HG02870 (cell line): ENCODE data around the gene ATP10A.

Source experiments
- ATAC-seq: cut with Tn5 transposase; IDR thresholded peaks from one replicate; pipeline ENCODE4 v1.9.1; 2021; ENCODE audit warnings: mild to moderate bottlenecking, moderate library complexity; ENCODE audit not compliant: unreplicated experiment

Gene ATP10A

DNA sequence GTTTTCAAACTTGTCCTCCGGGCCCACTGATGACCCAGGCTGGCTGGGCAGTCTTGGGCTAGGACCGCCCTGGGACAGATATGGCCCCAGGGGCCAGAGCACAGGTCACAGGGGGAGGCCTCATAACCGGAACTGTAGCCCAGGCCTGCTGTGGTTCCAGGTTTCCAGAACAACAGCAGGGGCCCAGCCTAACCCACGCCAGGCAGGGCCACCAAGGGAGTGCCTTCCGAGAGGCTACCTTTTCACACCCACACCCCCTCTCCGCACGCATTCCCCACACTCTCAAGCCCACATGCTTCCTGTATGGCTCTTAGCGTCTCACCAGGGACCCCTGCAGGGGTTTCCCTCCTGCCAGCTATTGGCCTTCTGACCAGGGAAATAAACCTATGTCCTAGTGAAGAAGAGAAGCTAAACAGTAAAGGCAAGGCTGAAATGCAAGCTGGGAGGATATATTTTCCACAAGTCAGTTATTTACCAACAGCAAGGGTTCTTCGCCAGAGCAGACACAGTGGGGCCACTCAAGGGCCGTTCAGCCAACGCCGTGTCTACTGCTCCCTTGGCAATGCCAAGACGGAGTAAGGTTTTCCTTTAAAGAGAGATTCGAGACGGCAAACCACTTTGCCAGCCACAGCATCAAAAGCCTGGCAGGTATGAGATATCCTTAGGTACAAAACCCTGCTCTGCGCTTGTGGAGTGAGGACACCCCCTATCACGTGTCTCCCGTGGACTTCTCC, 135.1 kb downstream of the ATP10A start:
- ATAC-seq = no peak

DNA sequence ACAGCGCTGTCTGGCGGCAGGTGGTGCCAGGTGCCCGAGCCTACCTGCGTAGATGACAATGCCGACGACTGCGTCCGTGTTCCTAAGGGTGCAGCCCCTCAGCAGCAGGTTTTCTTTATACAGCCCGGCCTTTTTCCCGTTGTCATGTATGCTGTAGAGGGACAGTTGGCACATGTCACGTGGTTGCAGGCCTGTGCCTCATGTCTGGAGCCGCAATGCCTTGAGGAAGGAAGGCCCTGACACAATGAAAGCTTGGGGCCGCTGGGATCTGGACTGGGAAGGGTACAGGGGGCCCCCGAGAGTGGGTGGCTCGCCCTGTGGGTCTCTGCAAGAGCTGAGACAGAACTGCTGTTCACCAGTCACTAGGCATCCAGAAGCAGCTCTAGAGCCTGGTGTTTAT, 136.0 kb downstream of the ATP10A start:
- no peak for ATAC-seq

DNA sequence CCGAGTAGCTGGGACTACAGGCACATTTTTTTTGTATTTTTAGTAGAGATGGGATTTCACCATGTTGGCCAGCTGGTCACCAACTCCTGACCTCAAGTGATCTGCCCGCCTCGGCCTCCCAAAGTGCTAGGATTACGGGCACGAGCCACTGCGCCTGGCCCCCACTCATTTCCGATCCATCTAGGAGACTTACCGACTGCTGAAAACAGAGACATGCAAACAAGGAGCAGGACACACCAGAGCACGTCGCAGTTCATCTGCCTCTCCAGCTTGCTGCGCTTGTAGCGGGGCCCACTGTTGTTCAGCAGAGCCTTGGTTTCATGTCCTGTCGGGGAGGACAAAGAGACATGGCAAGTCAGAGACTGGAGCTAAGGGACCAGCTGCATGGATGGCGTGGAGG, 137.4 kb downstream of the ATP10A start:
- no peak for ATAC-seq

DNA sequence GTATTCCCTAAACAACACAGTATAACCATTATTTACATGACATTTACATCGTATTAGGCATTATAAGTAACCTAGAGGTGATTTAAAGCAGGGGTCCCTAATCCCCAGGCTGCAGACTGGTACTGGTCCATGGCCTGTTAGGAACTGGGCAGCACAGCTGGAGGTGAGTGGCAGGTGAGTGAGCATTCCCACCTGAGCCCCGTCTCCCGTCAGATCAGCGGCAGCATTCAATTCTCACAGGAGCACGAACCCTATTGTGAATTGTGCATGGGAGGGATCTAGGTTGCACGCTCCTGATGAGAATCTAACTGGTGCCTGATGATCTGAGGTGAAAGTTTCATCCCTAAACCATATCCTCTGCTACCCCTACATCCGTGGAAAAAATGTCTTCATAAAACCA, 138.2 kb downstream of the ATP10A start:
- ATAC-seq = no peak

DNA sequence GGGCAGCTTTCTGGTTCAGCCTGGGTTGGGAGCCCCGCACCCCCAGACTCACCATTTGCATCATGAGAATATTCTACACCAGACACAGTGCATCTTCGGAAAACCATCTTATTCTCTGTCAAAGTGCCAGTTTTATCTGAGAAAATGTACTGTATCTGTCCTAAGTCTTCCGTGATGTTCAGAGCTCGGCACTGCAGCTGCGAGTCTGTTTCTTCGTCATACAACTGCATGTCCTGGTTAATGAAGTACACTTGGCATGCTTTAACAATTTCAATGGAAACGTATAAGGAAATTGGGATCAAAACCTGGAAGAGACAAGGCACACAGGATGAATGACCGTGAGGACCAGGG, 141.5 kb downstream of the ATP10A start:
- no peak for ATAC-seq

DNA sequence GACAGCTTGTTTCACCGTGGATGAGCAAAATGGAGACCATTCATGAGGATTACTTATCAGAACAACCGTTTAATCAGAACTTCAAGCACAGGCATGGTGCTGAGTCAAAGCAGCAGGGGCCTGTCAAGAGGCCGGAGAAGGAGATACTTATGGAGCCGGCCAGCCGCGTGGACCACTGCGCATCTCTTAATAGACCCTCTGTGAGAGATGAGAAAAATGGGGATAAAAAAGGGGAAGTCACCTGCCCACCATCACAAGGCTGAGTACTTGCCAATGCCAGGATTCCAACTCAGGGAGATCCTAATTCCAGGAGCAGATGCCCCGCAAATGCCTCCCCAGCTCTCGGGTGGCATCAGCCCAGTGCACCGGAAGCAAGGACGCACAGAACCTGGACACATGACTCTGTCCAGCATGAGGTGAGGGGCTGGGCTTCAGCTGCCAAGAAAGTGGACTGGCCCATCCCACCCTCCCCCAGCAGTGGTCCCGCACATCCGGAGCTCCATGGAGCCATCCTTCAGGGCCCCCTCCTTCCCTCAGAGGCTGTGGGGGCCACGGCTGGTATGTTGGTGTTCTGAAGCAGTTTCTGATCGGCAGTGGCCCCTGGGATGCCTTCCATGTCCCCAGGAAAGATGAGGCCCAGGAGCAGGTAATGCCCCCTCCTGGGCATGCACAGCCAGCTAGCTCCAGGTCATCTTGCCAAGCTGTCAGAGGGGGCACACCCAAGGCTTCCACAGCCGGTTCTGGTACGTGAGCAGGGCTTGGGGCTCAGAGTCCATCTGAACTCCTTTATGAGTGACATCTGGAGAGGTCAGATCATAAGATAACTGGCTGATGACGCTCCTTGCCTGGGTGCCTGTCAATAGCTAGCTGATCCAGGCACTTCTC, 143.8 kb downstream of the ATP10A start:
- no peak for ATAC-seq

DNA sequence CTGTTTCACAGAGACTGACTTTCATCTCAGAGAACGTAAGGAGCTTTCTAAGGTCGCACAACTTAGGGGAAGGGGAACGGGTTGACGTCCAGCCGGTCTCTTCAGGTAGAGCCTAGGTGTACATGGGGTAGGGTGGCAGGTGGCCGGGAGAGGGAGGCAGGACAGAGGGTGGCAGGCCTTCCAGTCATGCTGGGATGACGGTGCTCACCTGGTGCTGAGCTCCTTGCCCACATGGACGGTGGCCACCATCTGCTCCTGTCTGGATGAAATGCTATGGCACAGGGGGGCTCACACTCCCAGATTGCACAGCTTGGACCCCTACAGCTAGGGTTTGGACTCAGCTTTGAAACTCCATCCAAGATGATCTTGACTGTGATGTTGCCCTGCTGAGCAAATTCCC, 144.5 kb downstream of the ATP10A start:
- no peak for ATAC-seq

DNA sequence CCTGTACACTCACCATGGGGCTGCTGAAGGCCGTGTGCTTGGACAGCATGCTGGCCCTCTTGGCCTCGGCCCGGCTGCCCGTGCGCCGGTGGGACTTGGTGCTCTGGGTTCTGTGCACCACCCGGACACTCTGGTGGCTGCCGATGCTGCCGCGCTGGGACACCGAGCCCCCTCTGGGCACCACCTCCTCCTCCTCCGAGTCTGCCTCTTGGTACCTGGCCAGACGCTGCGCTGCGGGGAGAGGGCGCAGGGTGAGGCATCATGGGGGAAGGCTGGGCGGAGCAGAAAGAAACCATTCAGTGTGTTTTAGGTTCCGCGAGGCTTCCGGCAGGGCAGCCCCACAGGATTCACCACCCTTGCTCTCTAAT, 145.0 kb downstream of the ATP10A start:
- no peak for ATAC-seq

DNA sequence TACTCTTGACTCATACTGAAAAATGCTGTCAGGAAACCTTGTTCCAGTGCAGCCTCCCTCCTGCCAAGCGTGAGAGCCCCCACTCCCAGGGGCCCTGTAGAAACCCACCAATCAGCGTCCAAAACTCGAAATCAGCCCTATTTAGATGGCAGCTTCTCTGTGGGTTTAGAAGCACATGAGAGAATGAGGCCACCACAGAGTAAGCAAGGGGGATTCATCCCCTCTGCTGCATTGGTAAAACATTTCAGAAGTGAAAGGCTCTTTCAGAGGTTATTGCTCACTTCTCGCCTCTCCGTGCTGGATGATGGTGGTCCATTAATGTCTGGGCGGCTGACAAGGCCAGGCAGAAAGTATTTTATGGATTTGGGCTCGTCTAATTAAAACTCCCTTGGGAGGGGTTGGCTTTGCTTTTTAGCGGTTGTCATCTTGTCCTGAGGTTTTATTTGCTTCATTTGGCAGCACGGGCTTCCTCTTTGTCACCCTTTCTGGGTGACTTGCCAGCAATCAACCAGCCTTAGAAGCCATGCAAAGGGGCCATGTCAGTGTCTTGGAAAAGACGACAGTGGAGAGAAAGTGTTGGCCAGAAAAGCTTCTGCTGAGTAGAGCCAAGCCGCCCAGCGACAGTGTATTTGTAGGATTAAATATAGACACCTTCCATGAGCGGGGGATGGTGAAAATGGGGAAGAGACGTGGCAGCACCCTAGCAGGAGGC, 145.5 kb downstream of the ATP10A start:
- no peak for ATAC-seq

DNA sequence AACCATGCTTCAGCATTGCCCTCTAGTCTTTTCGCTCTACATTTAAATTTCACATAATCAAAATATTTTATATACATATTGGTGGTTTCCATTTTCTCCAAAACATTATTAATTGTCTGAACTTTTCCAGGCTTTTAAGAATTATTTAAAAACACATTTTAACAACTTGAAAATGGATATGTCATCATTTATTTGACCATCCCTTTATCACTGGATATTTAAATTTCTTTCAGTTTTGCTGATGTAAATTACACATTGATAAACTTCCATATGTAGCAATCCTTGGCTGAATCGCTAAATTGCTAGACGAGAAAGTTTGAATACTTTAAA, 146.0 kb downstream of the ATP10A start:
- ATAC-seq = no peak

DNA sequence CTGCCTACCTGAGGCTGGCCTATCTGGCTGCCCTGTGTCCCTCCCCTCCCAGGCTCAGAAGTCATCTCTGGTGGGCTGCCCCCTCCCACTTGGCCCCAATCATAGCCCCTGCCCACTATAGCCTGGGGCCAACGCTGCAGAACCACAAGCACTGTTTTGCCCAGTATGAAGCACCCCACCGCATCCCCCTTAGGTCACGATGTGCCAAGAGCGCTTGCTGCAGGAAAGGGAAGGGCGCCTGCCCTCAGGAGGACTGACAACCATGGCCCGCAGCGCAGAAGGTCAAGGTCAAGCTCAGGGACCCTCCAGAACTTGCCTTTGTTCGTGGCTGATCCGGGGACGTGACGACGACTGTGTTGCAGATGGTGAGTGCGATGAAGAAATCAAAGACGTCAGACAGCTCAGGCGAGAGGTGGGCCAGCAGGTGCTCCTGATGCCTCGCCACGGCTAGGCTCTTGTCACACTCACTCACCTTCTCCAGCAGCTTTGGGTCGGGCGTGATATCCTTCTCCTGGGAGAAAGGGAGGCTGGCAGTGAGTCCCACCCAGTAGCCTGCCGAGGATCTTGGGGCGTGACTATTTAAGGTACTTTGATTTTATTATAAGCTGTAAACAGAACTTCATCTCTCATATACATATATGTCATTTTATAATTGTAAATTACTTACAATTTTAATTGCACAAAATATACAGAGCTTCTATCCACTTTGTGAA, 146.6 kb downstream of the ATP10A start:
- ATAC-seq = no peak

DNA sequence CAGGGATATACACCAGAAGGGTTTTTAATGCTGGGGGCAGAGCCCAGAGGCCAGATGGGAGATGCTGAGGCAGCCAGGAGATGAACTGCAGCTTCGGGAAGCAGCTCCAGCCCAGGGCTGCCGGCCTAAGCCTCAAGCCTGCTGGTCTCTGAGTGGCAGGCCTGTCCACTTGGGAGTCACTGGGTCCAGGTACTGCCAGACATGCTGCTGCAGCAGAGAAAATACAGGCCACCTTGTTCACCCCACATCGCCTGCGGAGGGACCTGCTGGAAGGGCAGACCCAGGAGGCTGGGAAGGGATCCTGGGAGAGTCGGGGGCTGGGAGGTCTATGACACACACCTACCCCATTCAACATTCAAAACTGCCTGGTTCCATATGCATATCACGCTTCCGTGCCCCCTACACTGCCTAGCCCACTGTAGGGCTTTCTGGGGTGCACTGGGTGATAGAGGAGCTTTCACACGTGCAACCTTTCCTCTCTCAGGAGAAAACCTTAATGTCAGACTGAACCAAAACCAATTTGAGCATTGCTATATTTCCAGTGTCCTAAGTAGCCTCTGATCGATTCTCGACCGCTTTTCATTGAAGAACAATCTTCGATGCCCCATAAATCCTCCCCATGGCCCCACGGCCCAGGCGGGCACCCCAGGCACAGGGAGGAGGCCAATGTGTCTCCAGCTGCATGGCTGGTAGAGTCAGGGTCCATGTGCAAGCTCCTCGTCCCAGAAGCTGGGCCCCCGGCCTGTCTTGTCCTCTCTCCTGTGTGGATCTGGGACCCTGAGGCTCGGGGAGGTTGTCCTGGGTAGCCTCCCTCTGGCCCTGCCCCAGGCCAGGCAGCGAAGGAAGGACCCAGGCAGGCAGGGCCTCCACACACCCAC, 147.4 kb downstream of the ATP10A start:
- ATAC-seq = no peak

DNA sequence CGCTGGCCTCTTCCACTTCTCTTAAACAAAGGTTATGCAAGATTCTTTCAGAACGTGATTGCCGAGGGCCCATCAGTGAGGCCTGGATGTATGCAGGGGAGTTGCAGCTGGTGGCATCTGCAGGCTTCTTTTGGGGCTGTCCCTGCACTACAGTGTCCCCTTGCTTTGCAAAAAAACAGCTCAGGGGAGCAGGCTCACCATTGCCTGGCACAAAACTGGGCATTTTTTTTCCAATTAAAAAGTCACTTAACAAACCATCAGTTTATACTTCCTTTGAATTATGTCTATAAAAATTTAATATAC, 148.6 kb downstream of the ATP10A start:
- no peak for ATAC-seq

DNA sequence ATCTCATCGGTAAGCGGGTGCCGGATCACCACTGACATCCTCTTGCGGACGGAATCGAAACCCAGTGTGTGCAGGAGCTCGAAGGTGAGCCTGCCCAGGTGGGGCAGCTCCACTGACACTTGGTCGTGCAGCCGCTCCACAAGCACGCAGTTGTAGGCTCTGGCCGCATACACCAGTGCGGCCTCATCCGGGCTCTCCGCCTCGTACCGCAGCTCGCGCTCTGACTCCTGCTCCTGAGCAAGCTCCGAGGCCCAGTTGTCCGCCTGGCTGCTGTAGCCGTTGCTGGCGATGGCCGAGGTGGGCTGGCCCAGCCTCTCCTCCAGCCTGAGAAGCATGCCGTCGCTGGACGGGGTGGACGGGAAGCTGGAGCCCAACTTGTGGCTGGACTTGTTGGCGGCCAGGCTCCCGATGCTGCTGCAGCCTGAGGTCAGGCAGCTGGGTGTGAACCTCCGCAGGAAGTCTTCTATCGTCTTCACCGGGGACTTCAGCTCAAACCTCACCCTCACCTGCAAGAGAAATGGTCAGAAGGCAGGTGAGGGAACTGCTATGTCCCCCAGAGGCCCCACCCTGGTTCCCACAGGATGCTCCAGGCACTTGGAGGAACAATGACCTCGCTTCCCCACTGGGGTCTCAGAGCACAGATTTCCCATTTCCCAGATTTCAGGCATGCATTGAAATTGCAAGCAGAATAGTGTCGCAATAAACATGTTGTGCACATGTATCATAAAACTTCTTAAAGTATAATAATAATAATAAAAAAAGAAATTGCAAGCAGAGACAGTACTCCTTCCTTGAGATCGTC, 149.2 kb downstream of the ATP10A start:
- ATAC-seq = no peak

DNA sequence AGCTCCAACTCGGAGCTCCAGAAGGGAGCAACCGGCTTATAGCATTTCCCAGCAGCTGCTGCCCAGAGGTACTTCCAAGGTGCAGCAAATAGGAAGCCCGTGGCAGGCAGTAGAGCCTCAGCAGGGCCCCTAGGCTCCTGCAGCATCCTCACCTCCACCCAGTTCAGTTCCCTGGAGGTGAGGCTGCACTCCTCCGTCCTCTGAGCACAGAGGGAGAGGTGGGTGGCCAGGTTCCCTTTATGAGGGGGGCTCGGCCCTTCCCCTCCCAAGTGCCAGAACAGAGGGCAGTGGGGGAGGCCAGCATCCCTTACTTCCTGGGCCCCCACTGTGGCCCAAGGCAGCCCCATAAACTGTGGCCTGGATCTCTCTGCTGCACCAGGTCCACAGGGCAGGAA, 150.2 kb downstream of the ATP10A start:
- no peak for ATAC-seq

DNA sequence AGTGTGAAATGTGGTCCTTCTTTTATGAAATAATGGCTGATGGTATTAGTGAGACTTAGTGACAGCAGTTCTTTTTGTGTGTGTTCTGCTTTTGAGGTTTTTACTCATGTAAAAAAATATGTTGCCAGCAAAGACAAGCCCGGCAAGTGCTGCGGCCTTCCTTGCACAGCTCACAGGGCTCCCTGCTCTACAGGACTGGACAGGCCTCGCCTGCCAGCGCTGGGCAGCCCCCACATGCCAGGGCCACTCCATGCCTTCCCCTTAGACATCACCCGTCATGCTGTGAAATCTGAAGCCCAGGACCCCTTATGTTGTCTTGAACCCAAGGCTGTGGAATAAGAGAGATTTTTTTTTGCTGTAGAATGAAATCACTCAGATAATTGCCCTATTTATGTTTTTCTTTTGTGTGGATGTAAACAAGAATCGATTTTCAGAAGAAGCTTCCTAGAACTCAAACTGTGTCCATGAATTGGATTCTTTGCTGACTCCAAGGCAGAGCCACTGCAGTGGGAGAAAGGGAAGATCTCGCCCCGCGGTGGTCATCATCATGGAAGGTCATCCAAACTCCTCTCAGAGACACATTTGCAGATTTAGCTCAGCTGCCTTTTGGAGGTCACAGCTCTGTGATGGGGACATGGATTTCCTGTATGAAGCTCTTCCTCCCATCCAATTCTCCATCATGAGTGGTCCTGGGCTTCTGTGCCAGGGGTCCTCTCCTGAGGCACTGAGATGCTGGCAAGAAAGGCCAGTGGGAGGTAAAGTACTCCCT, 150.8 kb downstream of the ATP10A start:
- ATAC-seq = no peak

DNA sequence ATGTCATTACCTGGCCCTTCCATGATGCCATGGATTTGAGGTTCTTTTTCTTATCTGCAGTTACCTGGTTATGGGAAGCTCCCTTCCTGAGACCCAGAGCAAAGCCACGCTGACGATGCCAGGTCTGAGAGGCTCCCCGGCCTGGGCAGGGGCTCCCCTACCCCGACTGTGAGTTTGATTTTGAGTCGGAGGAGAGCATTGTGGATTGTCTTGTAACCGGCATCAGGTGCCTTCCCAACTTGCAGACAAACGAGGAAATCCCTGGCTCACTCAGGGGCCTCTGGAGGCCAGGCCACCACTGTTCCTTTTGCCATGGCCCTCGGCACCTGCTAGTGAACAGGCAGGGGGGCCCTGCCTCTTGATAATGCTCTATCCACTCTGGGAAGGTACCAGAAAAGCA, 151.4 kb downstream of the ATP10A start:
- no peak for ATAC-seq

DNA sequence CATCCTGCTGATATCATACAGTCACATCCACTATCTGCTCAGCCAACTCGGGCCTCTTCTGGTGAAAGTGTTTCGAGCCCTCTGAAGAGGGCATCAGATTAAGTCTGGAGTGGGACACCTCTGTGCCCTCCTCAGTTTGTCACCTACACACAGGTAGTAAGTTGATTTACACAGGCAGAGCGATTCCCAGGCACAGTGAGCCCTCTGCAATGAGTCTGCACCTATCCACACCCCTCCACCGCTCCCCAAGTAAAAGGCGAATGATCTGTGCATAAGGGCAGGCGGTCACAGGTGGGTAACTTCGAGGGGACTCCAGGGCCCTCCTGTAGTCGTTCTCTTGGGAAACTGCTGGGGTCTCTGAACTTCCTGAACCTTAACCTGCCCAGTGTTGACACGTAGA, 152.0 kb downstream of the ATP10A start:
- ATAC-seq = no peak

DNA sequence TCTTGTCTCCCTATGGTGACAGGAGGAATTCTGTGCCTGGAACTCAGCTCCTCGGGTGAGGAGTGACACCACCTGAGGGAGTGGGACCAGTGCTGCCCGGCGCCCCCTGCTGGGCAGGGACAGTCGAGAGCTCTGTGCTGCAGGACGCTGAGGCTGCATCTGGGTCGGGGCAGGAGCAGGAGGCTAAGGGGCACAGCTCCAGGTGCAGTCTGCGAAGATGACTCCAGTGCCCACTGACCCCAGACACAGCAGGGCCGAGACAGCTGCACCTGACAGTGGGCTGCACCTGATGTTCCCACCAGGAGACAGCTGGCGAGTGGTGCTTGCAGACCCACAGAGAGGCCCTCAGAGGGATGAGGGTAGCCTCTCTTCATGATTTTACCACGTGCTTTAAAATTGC, 152.9 kb downstream of the ATP10A start:
- ATAC-seq = no peak
